IMR-90 (cell line): Measurements from ENCODE around the gene TTC23.

ENCODE experiments used
- CTCF ChIP-seq: conservative IDR thresholded peaks from 2 replicates; pipeline ENCODE4 v1.5.1; 2012; ENCODE audit warnings: mild to moderate bottlenecking, low read depth, low read length, improper control_type of control experiment
- MAZ ChIP-seq: IDR thresholded peaks from 2 replicates; pipeline ENCODE4 v1.6.1; 2012; ENCODE audit warnings: low read depth, mild to moderate bottlenecking, low read length, improper control_type of control experiment, moderate library complexity, borderline replicate concordance
- NFE2L2 ChIP-seq: fragments of 150-350 bp; IDR thresholded peaks from 2 replicates; pipeline ENCODE4 v1.6.1; 2016; ENCODE audit warnings: low read depth, mild to moderate bottlenecking, low read length
- POLR2A ChIP-seq: IDR thresholded peaks from 2 replicates; pipeline ENCODE4 v1.6.1; 2012; ENCODE audit warnings: mild to moderate bottlenecking, low read depth, low read length
- RFX5 ChIP-seq: IDR thresholded peaks from 2 replicates; pipeline ENCODE4 v1.8.0; 2012; ENCODE audit warnings: low read depth, mild to moderate bottlenecking, low read length, moderate library complexity

- TF ChIP-seq CTCF: no peak
- no peak for TF ChIP-seq NFE2L2
- TF ChIP-seq POLR2A: no peak
- TF ChIP-seq RFX5: no peak
- TF ChIP-seq MAZ: no peak
These were observed 153.0 kb downstream of the TTC23 start for GRCh38 chr15:99096173-99096893.
